ENCODE data around the gene CD300LG.

CD300LG gene

DNA sequence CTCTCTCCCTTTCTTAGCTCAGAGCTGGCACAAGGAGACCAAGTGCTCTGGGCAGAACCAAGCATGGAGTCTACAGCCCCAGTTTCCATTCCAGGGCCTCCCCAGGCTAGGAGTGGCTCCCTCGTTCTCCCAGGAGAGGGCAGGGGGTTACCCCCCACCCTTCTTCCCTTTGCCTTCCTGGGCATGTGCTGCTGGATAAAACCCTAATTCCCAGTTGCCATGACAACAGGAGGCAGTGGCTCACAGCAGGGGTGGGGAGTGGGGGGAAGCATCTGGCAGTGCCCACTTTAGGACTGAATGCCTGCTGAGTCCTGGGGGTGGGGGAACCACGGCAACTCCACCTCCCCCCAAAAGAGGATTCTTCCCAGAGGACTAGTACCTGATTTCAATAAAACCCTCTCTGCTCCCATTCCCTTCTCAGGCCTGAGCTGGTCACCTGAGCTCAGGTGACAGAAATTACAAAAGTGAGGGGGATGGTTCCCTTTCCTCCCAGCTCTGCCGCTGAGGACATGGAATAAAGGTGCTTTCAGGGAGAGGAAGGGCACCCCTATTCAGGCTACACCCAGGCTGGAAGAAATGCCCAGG lies 58.5 kb downstream of the CD300LG start:
- TF ChIP-seq, protein P1, sequence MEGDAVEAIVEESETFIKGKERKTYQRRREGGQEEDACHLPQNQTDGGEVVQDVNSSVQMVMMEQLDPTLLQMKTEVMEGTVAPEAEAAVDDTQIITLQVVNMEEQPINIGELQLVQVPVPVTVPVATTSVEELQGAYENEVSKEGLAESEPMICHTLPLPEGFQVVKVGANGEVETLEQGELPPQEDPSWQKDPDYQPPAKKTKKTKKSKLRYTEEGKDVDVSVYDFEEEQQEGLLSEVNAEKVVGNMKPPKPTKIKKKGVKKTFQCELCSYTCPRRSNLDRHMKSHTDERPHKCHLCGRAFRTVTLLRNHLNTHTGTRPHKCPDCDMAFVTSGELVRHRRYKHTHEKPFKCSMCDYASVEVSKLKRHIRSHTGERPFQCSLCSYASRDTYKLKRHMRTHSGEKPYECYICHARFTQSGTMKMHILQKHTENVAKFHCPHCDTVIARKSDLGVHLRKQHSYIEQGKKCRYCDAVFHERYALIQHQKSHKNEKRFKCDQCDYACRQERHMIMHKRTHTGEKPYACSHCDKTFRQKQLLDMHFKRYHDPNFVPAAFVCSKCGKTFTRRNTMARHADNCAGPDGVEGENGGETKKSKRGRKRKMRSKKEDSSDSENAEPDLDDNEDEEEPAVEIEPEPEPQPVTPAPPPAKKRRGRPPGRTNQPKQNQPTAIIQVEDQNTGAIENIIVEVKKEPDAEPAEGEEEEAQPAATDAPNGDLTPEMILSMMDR (IDR thresholded peaks at IDR 0.05): no peak
- H3K27me3 Mint-ChIP-seq (ENCODE audit: low read depth, poor library complexity): peaks cover 16% of the 10 kb centered on the region

DNA sequence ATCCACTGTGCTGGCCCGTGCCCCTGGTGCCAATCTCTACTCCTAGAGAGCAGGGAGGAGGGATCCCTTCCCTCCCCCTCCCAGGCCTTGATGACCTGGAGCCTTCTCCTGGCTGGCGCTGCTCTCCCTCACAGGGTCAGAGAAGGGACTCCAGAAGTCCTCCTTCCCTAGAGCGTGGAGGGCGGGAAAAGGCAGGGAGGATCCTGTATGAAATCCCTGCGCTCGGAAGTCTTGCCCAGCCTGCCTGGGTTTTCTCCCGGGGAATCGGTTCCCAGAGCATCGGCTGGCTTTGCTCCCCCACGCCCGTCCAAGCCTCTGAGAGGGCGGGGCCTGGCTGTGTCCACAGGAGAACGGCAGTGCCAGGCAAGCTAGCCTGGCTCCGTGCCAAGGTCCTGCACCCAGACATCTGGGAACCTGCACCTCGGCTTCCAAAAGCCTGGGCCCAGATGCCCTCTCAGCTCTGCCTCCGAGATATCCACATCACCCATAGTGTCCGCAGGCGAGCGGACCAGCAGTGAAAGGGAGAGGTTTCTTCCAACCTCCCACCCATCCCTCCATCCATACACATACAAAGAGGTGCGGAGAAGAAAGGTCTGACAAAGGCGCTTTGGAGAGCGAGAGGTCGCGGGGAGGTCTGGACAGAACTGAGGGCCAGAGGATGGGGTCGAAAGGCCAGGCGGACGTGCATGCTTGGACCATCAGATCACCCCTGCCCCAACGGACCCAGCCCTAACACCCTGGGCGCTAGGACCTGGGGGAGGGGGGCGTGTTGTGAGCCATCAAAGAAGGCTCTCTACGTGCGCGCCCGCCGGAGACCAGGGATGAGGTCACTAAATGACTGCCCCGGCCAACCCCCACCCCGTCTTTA lies 59.2 kb downstream of the CD300LG start:
- H3K9me3 Mint-ChIP-seq: no peaks in the 10 kb centered on the region
- peaks cover 50% of the 10 kb centered on the region for H3K4me1 Mint-ChIP-seq
- no peaks in the 10 kb centered on the region for H3K36me3 Mint-ChIP-seq (ENCODE audit: low read depth)
- peak; percentile 75 for DNase-seq
- TF ChIP-seq, protein P1 (IDR thresholded peaks at IDR 0.05): no peak
- H3K27me3 Mint-ChIP-seq (ENCODE audit: low read depth, poor library complexity): peaks cover 16% of the 10 kb centered on the region
- H3K27ac Mint-ChIP-seq: no peak overlapping the region
- H3K4me3 Mint-ChIP-seq: peak overlapping the region; percentile 87

More for the DNA sequence above, 58.5 kb downstream of the CD300LG start:
- Mint-ChIP-seq H3K27ac (no peak overlapping the region), H3K4me1 (peaks cover 57% of the 10 kb centered on the region), H3K36me3 (ENCODE audit: low read depth) (no peaks in the 10 kb centered on the region), H3K9me3 (no peaks in the 10 kb centered on the region), H3K4me3 (peak overlapping the region; percentile 87)
- DNase-seq: no peak

DNA sequence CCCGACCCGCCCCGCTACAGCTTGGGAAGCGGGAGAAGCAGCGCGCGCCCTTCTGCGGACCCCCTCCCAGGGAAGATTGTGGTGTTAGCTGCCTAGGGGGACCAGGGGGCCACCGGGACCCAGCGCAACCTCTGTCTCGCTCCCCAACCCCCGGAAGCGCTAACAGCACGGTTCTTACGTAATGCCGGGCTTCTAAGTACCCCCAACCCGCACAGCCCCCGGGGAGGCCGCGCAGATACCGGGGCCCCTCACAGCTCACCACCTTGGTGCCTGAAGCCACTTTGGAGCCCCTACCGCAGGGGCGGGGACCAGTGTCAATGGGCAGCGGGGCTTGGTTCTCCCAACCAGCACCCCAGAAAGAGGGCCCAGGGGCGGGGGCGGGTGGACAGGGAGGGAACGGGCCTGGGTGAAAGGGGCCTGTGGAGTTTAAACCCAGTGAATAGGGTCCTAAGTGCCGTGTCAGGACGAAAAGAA lies 60.0 kb downstream of the CD300LG start:
- TF ChIP-seq, protein P1 (IDR thresholded peaks at IDR 0.05): no peak
- H3K27me3 Mint-ChIP-seq (ENCODE audit: low read depth, poor library complexity): peaks cover 16% of the 10 kb centered on the region
- peaks cover 42% of the 10 kb centered on the region for H3K4me1 Mint-ChIP-seq
- no peaks in the 10 kb centered on the region for H3K36me3 Mint-ChIP-seq (ENCODE audit: low read depth)
- H3K27ac Mint-ChIP-seq: no peak overlapping the region
- peak overlapping the region; percentile 87 for H3K4me3 Mint-ChIP-seq
- DNase-seq: no peak
- H3K9me3 Mint-ChIP-seq: no peaks in the 10 kb centered on the region

DNA sequence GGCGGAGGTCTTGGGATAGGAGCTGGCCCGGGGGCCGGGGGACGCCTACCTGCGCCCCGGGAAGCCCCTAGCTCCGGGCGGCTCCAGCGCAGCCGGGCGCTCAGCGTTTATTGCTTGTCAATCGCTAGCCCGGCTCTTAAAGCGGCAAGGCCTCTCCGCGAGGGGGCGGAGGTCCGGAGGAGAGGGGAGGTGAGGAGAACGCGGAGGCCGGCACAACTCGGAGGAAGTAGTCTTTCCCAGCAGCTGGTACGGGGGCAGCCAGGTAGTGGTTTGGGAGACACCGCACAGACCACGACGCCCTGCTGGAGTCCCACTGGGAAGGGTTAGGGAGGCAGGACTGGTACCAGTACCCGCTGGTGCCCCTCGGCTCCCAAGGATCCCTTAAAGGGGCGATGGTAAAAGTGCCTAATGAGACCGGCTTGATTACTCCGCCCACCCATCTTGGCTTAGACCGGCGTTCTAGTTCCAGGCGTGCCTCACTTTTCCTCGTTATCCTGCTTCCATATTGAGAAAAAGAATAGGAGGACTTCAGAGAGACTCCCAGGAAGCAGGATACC lies 60.5 kb downstream of the CD300LG start, which contains the start of gene MPP2:
Gene MPP2 (minus strand): TSS at position 112 of the 557 bp plus-strand sequence. CDS start 3,076 bp downstream, outside the sequence.
- Mint-ChIP-seq H3K4me3 (peak within 1 kb of the TSS; percentile 87), H3K27ac (no peak within 1 kb of the TSS), H3K27me3 (ENCODE audit: low read depth, poor library complexity) (peaks cover 16% of the 10 kb centered on the region), H3K36me3 (ENCODE audit: low read depth) (no peaks in the 10 kb centered on the region), H3K9me3 (no peaks in the 10 kb centered on the region), H3K4me1 (peaks cover 37% of the 10 kb centered on the region)
- TF ChIP-seq, protein P1 (IDR thresholded peaks at IDR 0.05): no peak
- DNase-seq: peak; percentile 87

DNA sequence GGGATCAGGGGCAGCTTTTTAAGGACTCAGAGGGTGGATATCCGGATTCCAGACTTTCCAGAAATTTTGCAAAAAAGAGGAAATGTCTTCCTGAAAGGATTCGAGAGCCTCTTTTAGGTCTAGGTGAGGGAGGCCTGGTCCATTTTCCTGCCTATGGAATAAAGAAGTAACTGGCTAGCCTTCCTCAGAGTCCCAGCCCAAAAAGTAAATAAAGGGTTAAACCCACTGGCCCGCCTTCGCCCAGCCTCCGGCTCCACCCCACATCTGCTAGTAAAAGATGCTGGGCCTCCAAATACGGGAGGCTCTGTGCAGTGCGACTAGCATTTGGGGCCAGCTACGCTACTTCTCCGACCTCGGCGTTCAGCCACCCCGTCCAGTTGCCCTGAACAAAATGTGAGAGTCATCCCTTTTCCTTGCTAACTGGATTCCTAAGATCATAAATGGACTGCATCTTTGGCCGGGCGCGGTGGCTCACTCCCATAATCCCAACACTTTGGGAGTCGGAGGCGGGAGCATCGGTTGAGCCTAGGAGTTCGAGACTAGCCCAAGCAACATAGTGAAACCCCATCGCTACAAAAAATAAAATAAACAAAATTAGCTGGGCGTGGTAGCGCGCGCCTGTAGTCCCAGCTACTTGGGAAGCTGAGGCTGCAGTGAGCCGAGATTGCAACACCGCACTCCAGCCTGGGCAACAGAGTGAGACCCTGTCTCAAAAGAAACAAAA lies 61.2 kb downstream of the CD300LG start:
- TF ChIP-seq, protein P1 (IDR thresholded peaks at IDR 0.05): no peak
- no peak overlapping the region for H3K27ac Mint-ChIP-seq
- peaks cover 35% of the 10 kb centered on the region for H3K4me1 Mint-ChIP-seq
- H3K36me3 Mint-ChIP-seq (ENCODE audit: low read depth): no peaks in the 10 kb centered on the region
- DNase-seq: peak; percentile 68
- peak overlapping the region; percentile 87 for H3K4me3 Mint-ChIP-seq
- H3K27me3 Mint-ChIP-seq (ENCODE audit: low read depth, poor library complexity): peaks cover 16% of the 10 kb centered on the region
- H3K9me3 Mint-ChIP-seq: no peaks in the 10 kb centered on the region

Data from nephron progenitor cell (in vitro differentiated cells).